NCI-H2029 treated with DMSO at 0.1 percent for 48 hours (cell line): ENCODE results near the gene LCE2D.

Experiments used
- DNase-seq: peaks from one replicate; lab custom pipeline; 2025; lab: John Stamatoyannopoulos, UW

LCE2D gene

GRCh38 chr1:152697701-152698600 lies 34.8 kb downstream of the LCE2D start, which contains the start of gene LCE2A:
Gene LCE2A, plus strand, starts transcription at chr1:152698345. Its CDS starts 557 bp downstream, at chr1:152698902.
- no peak for DNase-seq

- no peak for DNase-seq
Observed at GRCh38 chr1:152699746-152700145, 36.6 kb downstream of the LCE2D start.

DNA sequence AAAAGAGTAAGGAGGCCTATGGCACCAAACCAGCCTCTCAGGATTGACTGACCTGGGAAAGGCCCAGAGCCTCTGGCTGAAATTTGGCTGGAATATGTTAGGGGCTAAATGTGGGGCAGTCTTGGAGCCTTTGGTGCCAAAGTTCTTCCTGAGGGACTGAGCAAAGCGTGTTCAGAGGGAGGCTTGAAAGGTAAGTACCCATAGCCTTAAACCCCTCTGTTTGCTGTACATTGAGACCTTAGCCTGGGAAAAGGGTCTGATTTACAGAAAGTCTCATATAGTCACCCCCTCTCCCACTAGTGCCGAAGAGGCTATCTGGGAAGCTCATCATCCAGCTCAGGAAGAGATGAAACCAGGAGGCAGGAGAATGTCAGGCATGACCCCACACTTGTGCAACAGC lies 44.7 kb downstream of the LCE2D start, which contains the start of gene LCE4A:
TSS of gene LCE4A (plus strand) at position 301 of the 400 bp plus-strand sequence. CDS start 916 bp downstream, outside the sequence.
- no peak for DNase-seq
